Psoas muscle (tissue), 8 donors: ENCODE data around the gene PCDH15. TPM values are rescaled to one million over a fixed set of nuclear protein-coding genes. Genes with fewer than 3 reads are reported as not detected.

Source experiments
- ATAC-seq, 4 donors: fragments of 200-7000 bp; cut with Tn5 transposase; one replicate each; pipeline ENCODE4 v1.9.1; 2020; ENCODE audit warnings: moderate library complexity in 3 of 4, mild to moderate bottlenecking in 2 of 4
- DNase-seq, 2 donors: peaks; one replicate each; pipeline ENCODE4 v3.0.0-alpha.2; 2020
- H3K27ac ChIP-seq: fragments of 200-600 bp; one replicate; pipeline ENCODE4 v1.8.0; 2022
- H3K27me3 ChIP-seq, 3 donors: fragments of 200-600 bp in 1 of 3; one replicate each; pipeline versions ENCODE4 v1.6.1 to v1.8.0; 2013 to 2022; ENCODE audit warnings: low read length in 2 of 3, mild to moderate bottlenecking in 2 of 3, moderate library complexity in 1 of 3; ENCODE audit not compliant: insufficient read depth in 3 of 3
- H3K36me3 ChIP-seq, 2 donors: fragments of 200-600 bp in 1 of 2; one replicate each; pipeline versions ENCODE4 v1.6.1 to v1.8.0; 2013 to 2022; ENCODE audit warnings: low read depth in 1 of 2, mild to moderate bottlenecking in 1 of 2, moderate library complexity in 1 of 2; ENCODE audit not compliant: insufficient read depth in 1 of 2
- H3K4me1 ChIP-seq: fragments of 200-600 bp; one replicate; pipeline ENCODE4 v1.8.0; 2022
- H3K4me3 ChIP-seq: fragments of 200-600 bp; one replicate; pipeline ENCODE4 v1.8.0; 2022; ENCODE audit warnings: mild to moderate bottlenecking
- H3K9me3 ChIP-seq: fragments of 200-600 bp; one replicate; pipeline ENCODE4 v1.8.0; 2022
- WGBS, 3 donors: extraction: QIAGEN DNeasy Blood & Tissue Kit; methylation state at CpG; one replicate each; pipeline versions ENCODE4 v1.1.6 to v1.1.7; 2013; 5-methylcytosine and 5-hydroxymethylcytosine counted together
- intact Hi-C, 2 donors: fragments of 100-400 bp; cut with DNase I; formaldehyde crosslinking; loops; one replicate each; pipeline versions ENCODE4 v1.11.0 to v1.14.2; 2022
- polyA plus RNA-seq, 3 donors: library from polyadenylated mRNA; stranded (reverse); fragments of 200-250 nt; gene quantifications; one replicate each; pipeline ENCODE4 v1.2.3, GENCODE V29; 2013
- total RNA-seq, 4 donors: library from RNA; stranded (reverse); fragmentation: NEBNext Ultra II Directional in 2 of 4; extraction: Animal tissue kit (Norgen Biotek cat#: 25700) in 2 of 4; gene quantifications; one replicate each; pipeline versions ENCODE4 v1.2.1 to v1.2.4, GENCODE V29; 2021 to 2023
- TF ChIP-seq, protein P1 (sequence below): fragments of 200-600 bp; IDR thresholded peaks from one replicate; pipeline ENCODE4 v1.8.0; 2022; ENCODE audit warnings: antibody characterized with exemption
- donor health status: healthy with polysubstance abuse.
- donor health status: DM: no; HTN: no; CAD: no; lungs with moderate emphysema.
- donor health status: Bipolar disorder and iron deficiency.
- donor health status: healthy.
- donor health status: DM: yes; HTN: yes; CAD: no.
- donor health status: DM: no; HTN: no; CAD: no.
- donor health status: DM: no; HTN: no; CAD: no.
- donor health status: DM: yes; HTN: yes; CAD: no.

The PCDH15 gene
- total and polyA plus RNA-seq, 7 donors: not detected

DNA sequence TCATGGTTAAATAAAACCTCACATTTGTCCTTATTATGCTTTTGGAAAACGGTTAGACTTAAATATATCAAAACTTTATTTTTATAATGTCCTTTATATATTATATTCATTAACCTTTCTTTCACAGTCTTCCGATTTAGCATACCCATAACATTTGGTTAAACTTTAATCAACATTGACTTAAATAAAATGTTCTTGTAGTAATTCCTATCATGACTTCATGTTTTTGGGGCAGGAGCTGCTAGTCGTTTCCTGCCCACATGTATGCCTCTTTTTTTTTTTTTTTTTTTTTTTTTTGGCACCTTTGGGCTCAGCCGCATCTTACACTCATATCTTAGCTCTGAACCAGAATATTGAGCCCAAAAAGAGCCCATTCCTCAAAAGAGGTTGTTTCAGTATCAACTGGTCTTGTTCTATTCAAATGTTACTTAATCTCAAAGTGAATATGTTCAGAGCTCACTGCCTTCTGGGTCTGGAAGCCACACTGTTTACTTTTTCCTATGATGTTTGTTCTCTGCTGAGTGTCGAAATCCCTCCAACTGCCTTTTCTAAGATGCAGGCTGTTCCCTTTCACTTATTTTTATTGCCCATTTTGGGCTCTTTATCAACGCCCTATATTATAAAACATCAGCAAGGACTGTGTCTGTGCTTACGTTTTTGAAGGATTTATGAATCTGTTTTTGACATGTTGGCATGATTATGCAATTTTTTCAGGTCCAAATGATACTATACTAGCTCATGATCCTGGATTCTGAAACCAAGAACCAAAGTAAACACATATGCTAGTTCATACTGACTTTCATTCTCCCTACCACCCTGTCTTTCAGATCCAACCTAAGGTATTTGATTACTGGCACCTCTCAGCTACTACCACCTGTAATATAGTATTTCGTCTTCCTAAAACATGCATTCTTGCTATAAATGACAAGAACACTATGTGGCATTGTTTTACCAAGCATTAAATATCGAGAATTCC lies 914.4 kb downstream of the PCDH15 start:
- Histone ChIP-seq H3K36me3 (no peaks in the 10 kb centered on the region), H3K27me3 (no peaks in the 10 kb centered on the region), H3K9me3 (no peaks in the 10 kb centered on the region), H3K4me3 (no peak overlapping the region), H3K27ac (no peak overlapping the region), H3K4me1 (no peaks in the 10 kb centered on the region)
- no peak for DNase-seq
- ATAC-seq: no peak
- TF ChIP-seq, protein P1, sequence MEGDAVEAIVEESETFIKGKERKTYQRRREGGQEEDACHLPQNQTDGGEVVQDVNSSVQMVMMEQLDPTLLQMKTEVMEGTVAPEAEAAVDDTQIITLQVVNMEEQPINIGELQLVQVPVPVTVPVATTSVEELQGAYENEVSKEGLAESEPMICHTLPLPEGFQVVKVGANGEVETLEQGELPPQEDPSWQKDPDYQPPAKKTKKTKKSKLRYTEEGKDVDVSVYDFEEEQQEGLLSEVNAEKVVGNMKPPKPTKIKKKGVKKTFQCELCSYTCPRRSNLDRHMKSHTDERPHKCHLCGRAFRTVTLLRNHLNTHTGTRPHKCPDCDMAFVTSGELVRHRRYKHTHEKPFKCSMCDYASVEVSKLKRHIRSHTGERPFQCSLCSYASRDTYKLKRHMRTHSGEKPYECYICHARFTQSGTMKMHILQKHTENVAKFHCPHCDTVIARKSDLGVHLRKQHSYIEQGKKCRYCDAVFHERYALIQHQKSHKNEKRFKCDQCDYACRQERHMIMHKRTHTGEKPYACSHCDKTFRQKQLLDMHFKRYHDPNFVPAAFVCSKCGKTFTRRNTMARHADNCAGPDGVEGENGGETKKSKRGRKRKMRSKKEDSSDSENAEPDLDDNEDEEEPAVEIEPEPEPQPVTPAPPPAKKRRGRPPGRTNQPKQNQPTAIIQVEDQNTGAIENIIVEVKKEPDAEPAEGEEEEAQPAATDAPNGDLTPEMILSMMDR: no peak
- 64 to 68% (median 67%) methylated on average over 9 of the region's 9 CpGs for WGBS, 3 donors
- intact Hi-C loops: no loop called here

DNA sequence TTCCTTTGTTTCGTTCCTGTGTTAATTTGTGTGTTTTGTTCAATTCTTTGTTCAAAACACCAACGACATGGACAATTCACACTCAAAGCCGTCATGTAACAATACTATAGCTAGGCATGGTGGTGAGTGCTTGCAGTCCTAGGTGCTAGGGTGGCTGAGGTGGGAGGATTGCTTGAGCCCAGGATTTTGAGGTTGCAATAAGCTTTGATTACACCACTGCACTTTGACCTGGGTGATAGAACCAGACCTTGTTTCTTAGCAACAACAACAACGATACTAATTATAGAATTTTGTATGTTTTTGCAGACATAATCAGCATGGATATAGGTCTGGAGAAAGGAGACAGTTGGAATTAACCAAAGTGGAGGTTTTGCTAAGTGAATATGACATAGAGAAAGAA lies 936.2 kb downstream of the PCDH15 start:
- no peaks in the 10 kb centered on the region for H3K36me3 ChIP-seq
- WGBS, 3 donors: 81 to 87% (median 84%) methylated on average over 4 of the region's 4 CpGs
- no peak overlapping the region for H3K4me3 ChIP-seq
- ATAC-seq (no peak), DNase-seq (no peak)
- H3K27me3 ChIP-seq: no peaks in the 10 kb centered on the region
- no peak overlapping the region for H3K27ac ChIP-seq
- H3K4me1 ChIP-seq: no peaks in the 10 kb centered on the region
- H3K9me3 ChIP-seq: no peaks in the 10 kb centered on the region
- TF ChIP-seq, protein P1: no peak
- intact Hi-C loops: no loop called here

DNA sequence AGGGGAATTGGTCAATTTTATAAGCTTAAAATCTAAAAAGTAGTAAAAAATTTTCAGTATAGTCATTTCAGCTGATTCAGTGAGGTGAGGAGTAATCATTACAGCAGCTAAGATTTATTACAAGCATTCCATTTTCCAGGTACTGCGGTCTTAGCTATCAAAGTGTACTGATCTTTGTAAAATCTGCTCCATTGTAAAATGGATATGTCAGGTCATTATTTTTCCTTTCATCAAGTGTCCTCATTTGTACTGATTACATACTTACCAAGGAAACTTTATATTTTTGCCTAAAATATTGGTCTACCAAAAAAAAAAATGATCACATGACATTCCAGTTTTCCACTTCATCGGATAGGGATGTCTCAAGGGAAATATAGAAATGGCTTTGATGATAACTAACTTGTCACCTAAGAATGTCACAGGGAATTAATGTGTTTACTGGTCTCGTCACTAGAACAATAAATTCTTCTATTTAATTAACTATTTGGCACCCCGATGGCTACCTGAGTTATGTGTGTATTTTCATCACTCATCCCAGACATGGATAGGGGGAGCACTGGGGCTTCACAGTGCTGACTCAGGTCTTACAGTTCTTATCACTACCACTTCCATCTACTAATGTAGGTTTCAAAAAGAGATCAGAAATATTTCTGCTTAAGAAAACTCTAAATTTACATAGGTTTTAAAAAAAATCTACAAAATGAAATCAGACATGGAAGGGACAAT lies 948.4 kb downstream of the PCDH15 start:
- ATAC-seq (no peak), DNase-seq (no peak)
- 49 to 58% (median 57%) methylated on average over 4 of the region's 4 CpGs for WGBS, 3 donors
- H3K27ac ChIP-seq: no peak overlapping the region
- no peaks in the 10 kb centered on the region for H3K9me3 ChIP-seq
- TF ChIP-seq, protein P1: no peak
- intact Hi-C loops: no loop called here
- no peaks in the 10 kb centered on the region for H3K36me3 ChIP-seq
- no peak overlapping the region for H3K4me3 ChIP-seq
- H3K27me3 ChIP-seq: no peaks in the 10 kb centered on the region
- H3K4me1 ChIP-seq: no peaks in the 10 kb centered on the region

DNA sequence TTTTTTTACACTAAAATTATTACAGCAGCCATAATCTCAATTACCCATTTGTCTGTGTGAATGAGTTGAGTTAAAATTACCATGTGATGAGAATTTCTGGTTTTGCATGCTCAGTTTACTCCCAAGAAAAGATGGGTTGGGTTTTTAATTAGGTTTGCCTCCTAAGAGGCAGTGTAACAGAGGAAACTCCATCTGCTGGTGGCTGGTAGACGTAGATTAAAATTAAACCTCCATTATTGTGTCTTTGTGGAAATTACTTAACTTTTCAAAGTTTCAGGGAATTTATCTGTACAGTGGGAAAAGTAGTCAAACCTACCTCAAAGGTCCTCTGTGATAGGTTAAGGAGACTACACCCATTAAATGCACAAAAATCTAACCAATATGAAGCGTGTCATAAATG lies 954.2 kb downstream of the PCDH15 start:
- Histone ChIP-seq H3K27me3 (no peaks in the 10 kb centered on the region), H3K9me3 (no peaks in the 10 kb centered on the region), H3K4me1 (no peaks in the 10 kb centered on the region), H3K36me3 (no peaks in the 10 kb centered on the region), H3K27ac (no peak overlapping the region), H3K4me3 (no peak overlapping the region)
- 62 to 74% (median 72%) methylated on average over 2 of the region's 2 CpGs for WGBS, 3 donors
- intact Hi-C loops: no loop called here
- no peak for DNase-seq
- no peak for ATAC-seq
- TF ChIP-seq, protein P1: no peak
